ENCODE data around the gene PTPRQ. TPM values are rescaled to one million over a fixed set of nuclear protein-coding genes. Genes with fewer than 3 reads are reported as not detected.

PTPRQ gene
- total RNA-seq, 1 experiment from 2014 or later: not detected

DNA sequence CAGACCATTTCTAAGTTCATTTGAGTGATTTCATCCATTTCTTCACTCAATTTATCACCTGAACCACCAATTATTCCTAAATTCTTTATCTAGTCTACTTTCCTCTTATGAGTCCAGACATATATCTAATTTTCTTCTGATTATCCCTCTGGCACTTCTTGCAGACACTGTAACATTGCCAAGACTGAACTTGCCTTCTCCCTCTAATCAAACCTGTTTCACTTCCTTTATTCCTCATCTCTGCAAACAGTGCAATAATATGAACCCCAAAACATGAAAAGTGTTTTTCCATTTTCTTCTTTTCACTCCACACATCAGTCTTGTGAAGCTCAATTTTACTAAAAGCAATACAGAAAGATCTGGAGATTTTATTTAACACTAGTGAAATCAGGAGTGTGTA is 37.8 kb upstream of the PTPRQ start:
- POLR2A ChIA-PET: no interaction called here
- Histone ChIP-seq H3K27ac (ENCODE audit: low read length) (no peak overlapping the region), H3K9me3 (ENCODE audit: control insufficient read depth, insufficient read depth, low read depth, low read length) (no peaks in the 10 kb centered on the region), H3K36me3 (ENCODE audit: control insufficient read depth, insufficient read depth, low read length) (no peaks in the 10 kb centered on the region), H3K4me3 (ENCODE audit: low read depth in 2 of 2, low read length in 2 of 2) (no peak overlapping the region), H3K27me3 (ENCODE audit: control insufficient read depth, insufficient read depth, low read length) (peaks cover 3% of the 10 kb centered on the region; the same call in 1 of the 2 replicates), H3K4me1 (ENCODE audit: control insufficient read depth, insufficient read depth, low read length) (no peaks in the 10 kb centered on the region)
- DNase-seq (ENCODE audit: low read depth, low spot score): no peak
- CTCF ChIA-PET: no interaction called here
- BruUV-seq (replicated peaks): no TSS peak
- intact Hi-C loops (cut with micrococcal nuclease; ENCODE audit: unreplicated experiment) (no loop called here), in situ Hi-C loops (cut with HindIII; ENCODE audit: low pct_unique_long_range_greater_than_20kb, low sequenced_read_pairs) (no loop called here)
- no peak for ATAC-seq
- no peak for TF ChIP-seq TCF7L2 (IDR thresholded peaks at IDR 0.05; ENCODE audit: low read depth, low read length)
- no peak for TF ChIP-seq SIN3A (IDR thresholded peaks at IDR 0.05; ENCODE audit: borderline replicate concordance, insufficient read depth, low read depth, low read length)
- no peak for TF ChIP-seq POLR2AphosphoS5 (IDR thresholded peaks at IDR 0.05; ENCODE audit: low read depth, low read length)
- TF ChIP-seq, protein P1, sequence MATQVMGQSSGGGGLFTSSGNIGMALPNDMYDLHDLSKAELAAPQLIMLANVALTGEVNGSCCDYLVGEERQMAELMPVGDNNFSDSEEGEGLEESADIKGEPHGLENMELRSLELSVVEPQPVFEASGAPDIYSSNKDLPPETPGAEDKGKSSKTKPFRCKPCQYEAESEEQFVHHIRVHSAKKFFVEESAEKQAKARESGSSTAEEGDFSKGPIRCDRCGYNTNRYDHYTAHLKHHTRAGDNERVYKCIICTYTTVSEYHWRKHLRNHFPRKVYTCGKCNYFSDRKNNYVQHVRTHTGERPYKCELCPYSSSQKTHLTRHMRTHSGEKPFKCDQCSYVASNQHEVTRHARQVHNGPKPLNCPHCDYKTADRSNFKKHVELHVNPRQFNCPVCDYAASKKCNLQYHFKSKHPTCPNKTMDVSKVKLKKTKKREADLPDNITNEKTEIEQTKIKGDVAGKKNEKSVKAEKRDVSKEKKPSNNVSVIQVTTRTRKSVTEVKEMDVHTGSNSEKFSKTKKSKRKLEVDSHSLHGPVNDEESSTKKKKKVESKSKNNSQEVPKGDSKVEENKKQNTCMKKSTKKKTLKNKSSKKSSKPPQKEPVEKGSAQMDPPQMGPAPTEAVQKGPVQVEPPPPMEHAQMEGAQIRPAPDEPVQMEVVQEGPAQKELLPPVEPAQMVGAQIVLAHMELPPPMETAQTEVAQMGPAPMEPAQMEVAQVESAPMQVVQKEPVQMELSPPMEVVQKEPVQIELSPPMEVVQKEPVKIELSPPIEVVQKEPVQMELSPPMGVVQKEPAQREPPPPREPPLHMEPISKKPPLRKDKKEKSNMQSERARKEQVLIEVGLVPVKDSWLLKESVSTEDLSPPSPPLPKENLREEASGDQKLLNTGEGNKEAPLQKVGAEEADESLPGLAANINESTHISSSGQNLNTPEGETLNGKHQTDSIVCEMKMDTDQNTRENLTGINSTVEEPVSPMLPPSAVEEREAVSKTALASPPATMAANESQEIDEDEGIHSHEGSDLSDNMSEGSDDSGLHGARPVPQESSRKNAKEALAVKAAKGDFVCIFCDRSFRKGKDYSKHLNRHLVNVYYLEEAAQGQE (IDR thresholded peaks at IDR 0.05; ENCODE audit: insufficient read depth in 1 of 2, low read depth in 2 of 2, low read length in 1 of 2): no peak

DNA sequence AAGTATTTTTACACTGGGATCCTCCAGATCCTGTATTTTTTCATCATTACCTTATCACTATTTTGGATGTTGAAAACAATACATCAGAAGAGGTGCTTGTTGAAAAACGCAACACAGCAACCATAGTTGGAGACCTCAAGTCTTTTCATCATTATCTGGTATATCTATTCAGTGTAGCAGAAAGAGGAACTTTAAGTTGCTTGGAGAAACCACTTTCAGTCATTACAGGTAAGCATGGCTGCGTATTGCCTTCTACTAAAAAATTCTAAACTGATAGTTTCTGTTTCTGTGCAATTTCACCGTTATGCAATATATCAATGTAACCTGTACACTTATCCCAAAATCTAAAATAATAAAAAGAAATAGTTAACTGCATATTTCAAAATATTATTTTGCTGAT is 32.2 kb upstream of the PTPRQ start:
- ChIA-PET POLR2A (no interaction called here), CTCF (no interaction called here)
- no peak for ATAC-seq
- TF ChIP-seq, protein P2, sequence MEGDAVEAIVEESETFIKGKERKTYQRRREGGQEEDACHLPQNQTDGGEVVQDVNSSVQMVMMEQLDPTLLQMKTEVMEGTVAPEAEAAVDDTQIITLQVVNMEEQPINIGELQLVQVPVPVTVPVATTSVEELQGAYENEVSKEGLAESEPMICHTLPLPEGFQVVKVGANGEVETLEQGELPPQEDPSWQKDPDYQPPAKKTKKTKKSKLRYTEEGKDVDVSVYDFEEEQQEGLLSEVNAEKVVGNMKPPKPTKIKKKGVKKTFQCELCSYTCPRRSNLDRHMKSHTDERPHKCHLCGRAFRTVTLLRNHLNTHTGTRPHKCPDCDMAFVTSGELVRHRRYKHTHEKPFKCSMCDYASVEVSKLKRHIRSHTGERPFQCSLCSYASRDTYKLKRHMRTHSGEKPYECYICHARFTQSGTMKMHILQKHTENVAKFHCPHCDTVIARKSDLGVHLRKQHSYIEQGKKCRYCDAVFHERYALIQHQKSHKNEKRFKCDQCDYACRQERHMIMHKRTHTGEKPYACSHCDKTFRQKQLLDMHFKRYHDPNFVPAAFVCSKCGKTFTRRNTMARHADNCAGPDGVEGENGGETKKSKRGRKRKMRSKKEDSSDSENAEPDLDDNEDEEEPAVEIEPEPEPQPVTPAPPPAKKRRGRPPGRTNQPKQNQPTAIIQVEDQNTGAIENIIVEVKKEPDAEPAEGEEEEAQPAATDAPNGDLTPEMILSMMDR (IDR thresholded peaks at IDR 0.05): no peak
- H3K9me3 ChIP-seq (ENCODE audit: control insufficient read depth, insufficient read depth, low read depth, low read length): no peaks in the 10 kb centered on the region
- H3K4me3 ChIP-seq (ENCODE audit: low read depth in 2 of 2, low read length in 2 of 2): no peak overlapping the region
- in situ Hi-C loops (cut with HindIII; ENCODE audit: low pct_unique_long_range_greater_than_20kb, low sequenced_read_pairs) (no loop called here), intact Hi-C loops (cut with micrococcal nuclease; ENCODE audit: unreplicated experiment) (loop anchor here (2.0 to 10.0 kb wide), 3 partner anchors 186 to 713 kb away; no protein-coding TSS in a partner anchor)
- no TSS peak for BruUV-seq (replicated peaks)
- no peaks in the 10 kb centered on the region for H3K36me3 ChIP-seq (ENCODE audit: control insufficient read depth, insufficient read depth, low read length)
- H3K4me1 ChIP-seq (ENCODE audit: control insufficient read depth, insufficient read depth, low read length): no peaks in the 10 kb centered on the region
- no peaks in the 10 kb centered on the region for H3K27me3 ChIP-seq (ENCODE audit: control insufficient read depth, insufficient read depth, low read length)
- no peak overlapping the region for H3K27ac ChIP-seq (ENCODE audit: low read length)
- DNase-seq (ENCODE audit: low read depth, low spot score): no peak

DNA sequence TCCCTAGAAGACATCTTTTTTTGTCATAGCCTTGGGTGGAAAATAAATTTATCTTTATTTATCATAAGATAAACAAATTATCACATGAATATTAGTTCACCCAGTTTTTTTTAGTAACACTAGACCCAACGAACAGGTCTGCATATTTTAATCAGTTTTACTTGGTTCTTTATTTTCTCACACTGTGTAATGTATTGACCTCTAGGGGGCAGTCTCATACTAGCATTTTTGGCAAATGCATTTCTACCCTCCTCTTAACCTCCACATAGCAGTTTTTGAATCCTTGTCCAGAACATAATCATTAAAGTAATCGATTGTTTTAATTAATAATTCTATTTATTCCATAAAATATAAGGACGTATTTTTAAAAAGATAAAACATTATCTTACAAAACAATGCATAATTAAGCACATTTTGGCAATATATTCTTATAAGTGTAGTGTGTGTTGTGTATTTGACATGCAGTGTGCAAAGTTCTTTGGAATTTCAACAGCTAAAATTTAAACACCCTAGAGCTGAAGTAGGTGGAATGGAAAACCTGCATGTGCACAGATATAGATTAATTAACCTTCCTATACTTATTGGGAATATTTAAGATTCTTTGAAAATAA is 31.6 kb upstream of the PTPRQ start:
- TF ChIP-seq POLR2AphosphoS5 (IDR thresholded peaks at IDR 0.05; ENCODE audit: low read depth, low read length) (no peak), TCF7L2 (IDR thresholded peaks at IDR 0.05; ENCODE audit: low read depth, low read length) (no peak)
- TF ChIP-seq, protein P2 (IDR thresholded peaks at IDR 0.05): peak; percentile 77; the same call in 1 of the 2 replicates
- TF ChIP-seq, protein P1 (IDR thresholded peaks at IDR 0.05; ENCODE audit: insufficient read depth in 1 of 2, low read depth in 2 of 2, low read length in 1 of 2): no peak
- in situ Hi-C loops (cut with HindIII; ENCODE audit: low pct_unique_long_range_greater_than_20kb, low sequenced_read_pairs) (no loop called here), intact Hi-C loops (cut with micrococcal nuclease; ENCODE audit: unreplicated experiment) (loop anchor here (2.0 to 10.0 kb wide), 3 partner anchors 185 to 712 kb away; no protein-coding TSS in a partner anchor)
- BruUV-seq (replicated peaks): no TSS peak
- Histone ChIP-seq H3K4me3 (ENCODE audit: low read depth in 2 of 2, low read length in 2 of 2) (no peak overlapping the region), H3K27me3 (ENCODE audit: control insufficient read depth, insufficient read depth, low read length) (no peaks in the 10 kb centered on the region), H3K9me3 (ENCODE audit: control insufficient read depth, insufficient read depth, low read depth, low read length) (no peaks in the 10 kb centered on the region), H3K4me1 (ENCODE audit: control insufficient read depth, insufficient read depth, low read length) (no peaks in the 10 kb centered on the region), H3K27ac (ENCODE audit: low read length) (no peak overlapping the region), H3K36me3 (ENCODE audit: control insufficient read depth, insufficient read depth, low read length) (no peaks in the 10 kb centered on the region)
- ChIA-PET POLR2A (no interaction called here), CTCF (no interaction called here)
- DNase-seq (ENCODE audit: low read depth, low spot score) (peak; percentile 8), ATAC-seq (peak; percentile 79)

Data from Panc1 (cell line).